ENCODE data around the gene PLSCR5. TPM values are rescaled to one million over a fixed set of nuclear protein-coding genes. Genes with fewer than 3 reads are reported as not detected.
A peak's percentile ranks its signal among the peaks of the same experiment; 100 is the strongest.

PLSCR5 gene
- total RNA-seq, 1 donor from 2014 or later, result not detected

GRCh38 chr3:146646261-146646660, 41.1 kb upstream of the PLSCR5 start:
- H3K4me3 Mint-ChIP-seq (ENCODE audit: unreplicated experiment), result no peak overlapping the region
- H3K4me2 ChIP-seq (ENCODE audit: low read length), result no peak overlapping the region
- H3K27me3 Mint-ChIP-seq (ENCODE audit: low read depth, unreplicated experiment), result no peaks in the 10 kb centered on the region
- H3K9ac ChIP-seq (ENCODE audit: low read length), result no peak overlapping the region
- no peak overlapping the region for H2AFZ ChIP-seq (ENCODE audit: low read depth, low read length)
- H3K4me1 ChIP-seq (ENCODE audit: insufficient read depth, low read length), result no peaks in the 10 kb centered on the region
- H3K4me1 Mint-ChIP-seq (ENCODE audit: low read depth, unreplicated experiment), result no peaks in the 10 kb centered on the region
- H3K4me3 ChIP-seq (ENCODE audit: insufficient read depth, low read depth, low read length), result no peak overlapping the region
- H3K27ac Mint-ChIP-seq (ENCODE audit: unreplicated experiment), result no peak overlapping the region
- H3K9me3 Mint-ChIP-seq (ENCODE audit: unreplicated experiment), result no peaks in the 10 kb centered on the region
- no peak for FAIRE-seq
- DNase-seq (ENCODE audit: low read depth), result no peak
- no peaks in the 10 kb centered on the region for H3K9me3 ChIP-seq (ENCODE audit: insufficient read depth, low read depth, low read length)
- no peak overlapping the region for H3K27ac ChIP-seq (ENCODE audit: low read depth, low read length)
- H3K27me3 ChIP-seq (ENCODE audit: insufficient read depth, low read length), result no peaks in the 10 kb centered on the region
- H3K79me2 ChIP-seq (ENCODE audit: insufficient read depth, low read length), result no peaks in the 10 kb centered on the region
- TF ChIP-seq CTCF (IDR thresholded peaks at IDR 0.05; ENCODE audit: insufficient read depth, low read depth, low read length) (no peak), EZH2 (IDR thresholded peaks at IDR 0.05; ENCODE audit: insufficient read depth, low read length) (no peak)
- H3K36me3 Mint-ChIP-seq (ENCODE audit: low read depth, unreplicated experiment), result no peaks in the 10 kb centered on the region
- H3K36me3 ChIP-seq (ENCODE audit: insufficient read depth, low read length), result no peaks in the 10 kb centered on the region
- no peaks in the 10 kb centered on the region for H4K20me1 ChIP-seq (ENCODE audit: insufficient read depth, low read length)

- TF ChIP-seq EZH2 (IDR thresholded peaks at IDR 0.05; ENCODE audit: insufficient read depth, low read length) (no peak), CTCF (IDR thresholded peaks at IDR 0.05; ENCODE audit: insufficient read depth, low read depth, low read length) (peak; percentile 66)
- no peaks in the 10 kb centered on the region for H3K9me3 Mint-ChIP-seq (ENCODE audit: unreplicated experiment)
- peak; percentile 69 for FAIRE-seq
Measured at GRCh38 chr3:146640955-146641867, 36.1 kb upstream of the PLSCR5 start.

GRCh38 chr3:146640361-146640760, 35.2 kb upstream of the PLSCR5 start:
- Mint-ChIP-seq H3K4me3 (ENCODE audit: unreplicated experiment) (no peak overlapping the region), H3K27ac (ENCODE audit: unreplicated experiment) (no peak overlapping the region), H3K27me3 (ENCODE audit: low read depth, unreplicated experiment) (no peaks in the 10 kb centered on the region), H3K36me3 (ENCODE audit: low read depth, unreplicated experiment) (no peaks in the 10 kb centered on the region), H3K9me3 (ENCODE audit: unreplicated experiment) (no peaks in the 10 kb centered on the region), H3K4me1 (ENCODE audit: low read depth, unreplicated experiment) (no peaks in the 10 kb centered on the region)
- Histone ChIP-seq H3K27ac (ENCODE audit: low read depth, low read length) (no peak overlapping the region), H3K9ac (ENCODE audit: low read length) (no peak overlapping the region), H2AFZ (ENCODE audit: low read depth, low read length) (no peak overlapping the region), H3K4me1 (ENCODE audit: insufficient read depth, low read length) (no peaks in the 10 kb centered on the region), H3K9me3 (ENCODE audit: insufficient read depth, low read depth, low read length) (no peaks in the 10 kb centered on the region), H3K79me2 (ENCODE audit: insufficient read depth, low read length) (no peaks in the 10 kb centered on the region), H4K20me1 (ENCODE audit: insufficient read depth, low read length) (no peaks in the 10 kb centered on the region), H3K4me3 (ENCODE audit: insufficient read depth, low read depth, low read length) (no peak overlapping the region), H3K36me3 (ENCODE audit: insufficient read depth, low read length) (no peaks in the 10 kb centered on the region), H3K4me2 (ENCODE audit: low read length) (no peak overlapping the region), H3K27me3 (ENCODE audit: insufficient read depth, low read length) (no peaks in the 10 kb centered on the region)
- TF ChIP-seq EZH2 (IDR thresholded peaks at IDR 0.05; ENCODE audit: insufficient read depth, low read length) (no peak), CTCF (IDR thresholded peaks at IDR 0.05; ENCODE audit: insufficient read depth, low read depth, low read length) (no peak)
- FAIRE-seq (no peak), DNase-seq (ENCODE audit: low read depth) (no peak)

More at GRCh38 chr3:146640955-146641867, 36.1 kb upstream of the PLSCR5 start:
- Histone ChIP-seq H3K27ac (ENCODE audit: low read depth, low read length) (no peak overlapping the region), H3K27me3 (ENCODE audit: insufficient read depth, low read length) (no peaks in the 10 kb centered on the region), H3K4me2 (ENCODE audit: low read length) (no peak overlapping the region), H3K9me3 (ENCODE audit: insufficient read depth, low read depth, low read length) (no peaks in the 10 kb centered on the region), H3K4me1 (ENCODE audit: insufficient read depth, low read length) (no peaks in the 10 kb centered on the region), H2AFZ (ENCODE audit: low read depth, low read length) (no peak overlapping the region), H3K36me3 (ENCODE audit: insufficient read depth, low read length) (no peaks in the 10 kb centered on the region), H3K4me3 (ENCODE audit: insufficient read depth, low read depth, low read length) (no peak overlapping the region), H3K9ac (ENCODE audit: low read length) (no peak overlapping the region), H3K79me2 (ENCODE audit: insufficient read depth, low read length) (no peaks in the 10 kb centered on the region), H4K20me1 (ENCODE audit: insufficient read depth, low read length) (no peaks in the 10 kb centered on the region)
- no peaks in the 10 kb centered on the region for H3K4me1 Mint-ChIP-seq (ENCODE audit: low read depth, unreplicated experiment)
- no peaks in the 10 kb centered on the region for H3K36me3 Mint-ChIP-seq (ENCODE audit: low read depth, unreplicated experiment)
- H3K27ac Mint-ChIP-seq (ENCODE audit: unreplicated experiment), result no peak overlapping the region
- H3K27me3 Mint-ChIP-seq (ENCODE audit: low read depth, unreplicated experiment), result no peaks in the 10 kb centered on the region
- H3K4me3 Mint-ChIP-seq (ENCODE audit: unreplicated experiment), result no peak overlapping the region
- peak; percentile 10 for DNase-seq (ENCODE audit: low read depth)
